A172 (cell line): ENCODE results near the gene C5orf46. TPM values are rescaled to one million over a fixed set of nuclear protein-coding genes. Genes with fewer than 3 reads are reported as not detected.
"Not testable (repeated sequence)": the region's sequence is repeated elsewhere in the genome, so short reads cannot be mapped to it uniquely, and the experiment has no call there.

Source experiments
- DNase-seq: peaks from one replicate; pipeline ENCODE4 v3.0.0-alpha.2; 2015; ENCODE audit warnings: low spot score
- total RNA-seq: library from RNA; depleted of rRNA; stranded (reverse); fragments of >200 nt; shearing (Covaris generic); gene quantifications from 2 replicates; pipeline ENCODE4 v1.2.3, GENCODE V29; 2014; rRNA removed

C5orf46 gene
- not detected in 2 replicates for total RNA-seq

DNA sequence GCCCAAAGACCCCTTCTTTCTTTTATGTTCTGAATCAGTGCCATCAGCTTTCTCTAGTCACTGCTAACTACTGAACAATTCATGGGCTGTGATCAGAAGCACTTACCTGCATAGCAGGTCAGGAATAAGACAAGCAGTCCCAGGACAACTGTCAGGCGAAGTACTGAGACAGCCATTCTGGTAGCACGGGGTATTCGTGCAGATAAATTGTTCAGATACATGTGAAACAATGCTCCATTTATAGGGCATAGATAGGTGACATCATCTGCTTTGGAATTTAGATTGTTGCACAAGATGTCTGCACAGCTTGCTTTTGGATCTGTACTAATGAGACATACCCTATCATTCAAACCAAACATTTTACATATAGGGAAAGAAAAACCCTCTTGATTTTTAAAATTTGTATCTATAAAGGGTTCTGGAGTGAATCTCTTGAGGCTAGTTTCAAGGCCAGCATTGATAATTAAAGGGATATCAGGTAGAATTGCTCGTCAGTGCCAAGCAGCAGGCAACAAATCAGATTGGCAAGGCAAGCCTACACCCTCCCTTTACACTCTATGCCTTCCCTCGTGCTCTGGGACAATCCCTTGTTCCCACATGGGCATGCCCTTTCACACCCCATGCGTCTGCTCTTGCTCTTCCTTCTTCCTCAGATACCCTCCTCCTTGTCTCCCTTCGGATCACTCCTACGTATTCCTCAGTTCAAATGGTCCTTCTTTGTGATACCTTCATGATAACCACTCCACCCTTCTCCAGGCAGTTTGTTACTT lies at the start of gene C5orf46:
Gene C5orf46 (minus strand): TSS at position 213 of the 770 bp plus-strand sequence. CDS start 37 bp downstream, at position 176.
- peak; percentile 66 for DNase-seq

DNA sequence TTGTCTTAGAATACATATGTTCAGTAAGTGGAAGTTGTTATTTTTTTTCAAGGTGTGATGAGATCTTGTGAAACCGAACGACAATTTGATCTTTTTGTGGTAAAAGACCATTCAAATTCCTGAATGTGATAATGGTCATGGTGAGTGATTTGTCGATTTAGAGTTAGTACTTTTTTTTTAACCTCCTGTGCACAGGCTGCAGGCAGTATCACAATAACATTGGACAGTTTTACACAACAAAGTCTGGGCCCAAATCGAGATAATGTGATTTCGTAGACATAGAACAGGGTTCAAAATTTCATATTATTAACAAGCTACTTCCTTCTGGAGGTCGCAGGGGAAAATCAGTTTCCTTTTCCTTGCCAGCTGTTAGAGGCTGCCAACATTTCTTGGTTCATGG lies 48.6 kb upstream of the C5orf46 start:
- DNase-seq: no peak

DNA sequence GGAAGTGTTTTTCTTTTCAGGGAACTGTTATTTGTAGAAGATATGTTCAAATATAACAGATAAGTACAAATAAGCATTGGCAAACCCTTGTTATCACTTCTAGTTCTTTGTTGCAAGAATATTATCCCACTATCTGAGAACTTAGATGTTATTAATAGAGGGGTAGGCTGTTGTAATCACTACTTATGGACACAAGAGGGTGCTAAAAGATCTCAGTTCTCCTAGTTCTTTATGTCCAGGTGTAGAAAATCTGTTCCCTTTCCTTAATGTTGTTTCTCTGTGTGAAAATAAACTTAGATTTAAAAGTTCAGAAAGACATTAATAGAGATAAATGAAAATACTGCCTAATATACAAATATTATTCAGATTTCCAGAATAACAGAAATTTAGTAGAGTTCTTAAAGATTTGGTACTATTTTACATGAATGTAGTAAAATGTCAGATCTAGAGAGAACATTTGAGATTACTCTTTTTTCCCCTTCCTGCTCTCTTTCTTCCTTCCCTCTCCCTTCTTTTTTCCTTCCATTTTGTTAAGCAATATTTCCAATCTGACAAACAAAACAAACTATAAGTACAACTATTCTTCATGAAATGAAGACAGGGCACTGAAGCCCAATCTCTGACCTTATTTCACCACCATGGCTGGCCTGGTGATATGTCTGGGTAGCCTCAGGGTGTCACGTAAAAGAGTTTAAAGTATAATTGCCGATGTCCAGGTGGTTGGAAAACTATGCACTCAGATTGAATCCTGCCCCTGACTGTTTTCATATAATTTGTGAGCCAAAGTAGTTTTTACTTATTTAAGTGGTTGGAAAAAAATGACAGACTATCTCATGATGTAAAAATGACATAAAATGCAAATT lies 43.6 kb upstream of the C5orf46 start:
- peak; percentile 65 for DNase-seq

DNA sequence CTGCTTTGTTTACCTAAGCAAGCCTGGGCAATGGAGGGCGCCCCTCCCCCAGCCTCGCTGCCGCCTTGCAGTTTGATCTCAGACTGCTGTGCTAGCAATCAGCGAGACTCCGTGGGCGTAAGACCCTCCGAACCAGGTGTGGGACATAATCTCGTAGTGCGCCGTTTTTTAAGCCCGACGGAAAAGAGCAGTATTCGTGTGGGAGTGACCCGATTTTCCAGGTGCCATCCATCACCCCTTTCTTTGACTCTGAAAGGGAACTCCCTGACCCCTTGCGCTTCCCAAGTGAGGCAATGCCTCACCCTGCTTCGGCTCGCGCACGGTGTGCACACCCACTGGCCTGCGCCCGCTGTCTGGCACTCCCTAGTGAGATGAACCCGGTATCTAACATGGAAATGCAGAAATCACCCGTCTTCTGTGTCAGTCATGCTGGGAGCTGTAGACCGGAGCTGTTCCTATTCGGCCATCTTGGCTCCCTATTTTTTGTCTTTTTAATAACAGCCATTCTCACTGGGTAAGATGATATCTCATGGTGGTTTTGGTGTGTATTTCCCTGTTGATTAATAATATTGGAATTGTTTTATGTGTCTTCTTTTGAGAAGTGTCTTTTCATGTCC lies 40.4 kb upstream of the C5orf46 start:
- not testable (repeated sequence) for DNase-seq

DNA sequence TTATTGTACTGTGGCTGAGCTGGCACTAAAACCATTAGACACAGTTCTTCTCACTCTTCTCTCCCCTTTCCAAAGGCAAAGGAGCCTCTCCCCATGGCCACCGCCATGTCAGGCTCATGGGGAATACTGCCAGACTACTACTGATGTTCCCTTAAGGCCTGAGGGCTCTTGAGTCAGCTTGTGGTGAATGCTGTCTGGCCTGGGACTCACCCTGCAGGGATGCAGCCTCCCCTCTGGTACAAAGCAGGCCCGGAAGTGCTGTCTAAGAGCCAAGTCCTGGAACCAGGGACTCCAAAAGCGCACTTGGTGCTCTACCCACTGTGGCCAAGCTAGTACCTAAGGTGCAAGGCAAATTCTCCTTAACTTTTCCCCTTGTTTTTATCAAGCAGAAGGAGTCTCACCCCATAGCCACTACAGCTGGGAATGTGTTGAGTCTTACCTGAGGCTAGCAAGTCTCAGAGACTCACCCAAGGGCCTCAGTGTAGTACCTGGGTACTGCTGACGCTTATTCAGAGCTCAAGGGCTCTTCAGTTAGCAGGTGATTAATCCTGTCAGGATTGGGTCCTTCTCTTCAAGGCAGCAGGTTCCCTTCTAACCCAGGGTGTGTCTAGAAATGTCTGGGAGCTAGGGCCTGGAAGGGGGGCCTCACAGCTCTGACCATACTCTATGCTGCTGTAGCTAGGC lies 33.2 kb upstream of the C5orf46 start:
- DNase-seq: peak; percentile 37

DNA sequence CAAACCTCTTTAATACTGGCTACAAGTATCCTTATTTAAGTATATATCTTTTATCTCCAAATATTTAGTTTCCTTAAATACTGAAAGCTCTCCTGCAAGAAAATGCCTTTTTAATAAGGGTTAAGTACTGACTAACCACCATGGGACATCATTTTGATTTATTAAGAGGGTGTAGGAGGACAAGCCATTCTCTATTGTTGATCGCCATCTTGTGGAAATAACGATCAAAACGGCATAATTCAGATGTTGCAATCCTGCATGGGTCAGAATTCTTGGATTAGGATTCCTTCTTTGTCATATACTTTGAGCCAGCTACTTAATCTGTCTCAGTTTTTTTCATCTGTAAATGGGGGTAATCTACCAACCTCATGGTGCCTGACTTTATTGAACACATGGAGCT lies 28.7 kb upstream of the C5orf46 start:
- DNase-seq: peak; percentile 84

DNA sequence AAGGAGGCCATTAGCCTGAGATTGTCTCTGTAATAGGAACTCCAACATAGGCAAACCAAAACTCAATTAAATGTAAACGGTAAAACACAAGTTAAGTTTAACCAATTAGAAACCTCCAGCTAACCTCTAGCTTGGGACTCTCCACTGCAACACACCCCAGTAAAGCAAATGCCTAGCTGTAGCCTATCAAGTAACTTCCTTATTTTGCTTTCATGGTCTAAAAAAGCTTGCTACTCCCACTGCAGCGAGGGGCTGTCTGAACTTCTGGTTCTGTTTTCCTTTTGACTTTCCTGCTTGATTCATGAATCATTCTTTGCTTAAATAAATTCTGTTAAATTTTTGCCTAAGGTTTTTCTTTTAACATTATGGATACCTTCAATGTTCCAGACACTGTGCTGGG lies 24.4 kb upstream of the C5orf46 start:
- DNase-seq: no peak

DNA sequence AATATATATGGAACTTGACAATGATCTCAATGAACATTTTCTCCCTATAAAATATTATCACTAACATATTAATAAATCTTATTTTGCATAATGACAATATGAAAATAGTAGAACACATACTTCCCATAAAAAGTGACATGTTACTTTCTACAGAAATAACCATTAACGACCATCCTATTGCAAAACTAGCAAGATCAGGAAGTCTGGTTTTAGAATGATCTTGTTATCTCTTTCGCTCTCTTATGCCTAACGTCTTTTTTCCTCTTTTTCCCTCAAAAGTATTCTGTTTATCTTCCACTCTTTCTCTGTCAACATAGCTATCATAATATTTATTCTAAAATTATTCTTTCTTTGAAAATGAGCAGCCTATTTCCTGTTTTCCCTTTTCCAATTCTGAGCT lies 21.6 kb upstream of the C5orf46 start:
- no peak for DNase-seq

DNA sequence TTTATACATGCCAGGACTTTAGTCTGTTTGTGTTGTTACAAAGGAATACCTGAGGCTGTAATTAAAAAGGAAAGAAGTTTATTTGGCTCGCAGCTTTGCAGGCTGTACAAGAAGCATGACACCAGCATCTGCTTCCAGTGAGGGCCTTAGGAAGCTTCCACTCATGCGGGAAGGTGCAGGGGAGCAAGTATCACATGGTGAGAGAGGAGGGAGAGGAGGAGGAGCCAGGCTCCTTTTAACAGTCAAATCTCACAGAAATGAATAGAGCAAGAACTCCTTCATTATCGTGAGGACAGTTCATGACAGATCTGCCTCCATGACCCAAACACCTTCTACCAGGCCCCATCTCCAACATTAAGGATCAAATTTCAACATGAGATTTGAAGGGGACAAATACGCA lies 18.7 kb upstream of the C5orf46 start:
- no peak for DNase-seq

DNA sequence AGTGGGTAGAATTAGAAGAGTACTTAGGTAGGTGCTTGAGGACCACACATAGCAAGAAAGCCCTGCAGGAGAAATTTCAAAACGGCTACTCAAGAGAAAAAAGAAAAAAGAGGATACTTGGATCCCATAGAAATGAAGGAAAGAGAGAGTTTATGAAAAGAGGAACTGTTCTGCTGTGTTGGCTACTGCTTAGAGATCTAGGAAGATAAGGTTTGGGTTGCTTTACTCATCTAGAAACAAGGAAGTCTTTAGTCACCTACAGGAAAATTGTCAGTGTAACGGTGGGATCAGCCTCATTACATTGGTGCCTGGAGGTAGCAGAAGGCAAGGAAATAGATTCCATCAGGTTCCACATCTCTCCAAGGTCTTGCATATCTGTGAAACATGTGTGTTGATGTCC lies 14.8 kb upstream of the C5orf46 start:
- DNase-seq: no peak

DNA sequence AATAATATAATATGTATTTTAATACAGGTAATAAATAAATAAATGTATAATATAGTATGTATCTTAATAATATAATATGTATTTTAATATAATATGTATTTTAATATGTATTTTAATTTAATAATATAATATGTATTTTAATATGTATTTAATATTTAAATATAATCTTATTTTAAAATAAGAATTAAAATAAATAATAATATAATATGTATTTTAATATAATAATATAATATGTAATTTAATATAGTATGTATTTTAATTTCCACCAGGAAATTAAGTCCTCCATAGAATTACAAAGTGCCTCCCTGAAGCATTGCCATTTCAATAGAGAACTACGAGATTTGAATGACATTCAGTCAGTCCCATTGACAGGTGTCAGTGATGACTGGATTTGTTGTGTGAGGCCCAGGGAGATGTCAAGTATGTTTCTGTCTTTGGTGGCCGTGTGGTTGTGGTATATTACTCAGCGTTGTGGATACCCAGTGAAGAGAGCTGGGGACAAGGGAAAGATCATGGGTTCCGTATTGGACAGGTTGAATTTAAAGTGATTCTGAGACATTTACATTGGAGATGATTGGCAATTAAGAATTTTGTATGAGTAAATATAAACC lies 14.2 kb upstream of the C5orf46 start:
- DNase-seq: no peak

DNA sequence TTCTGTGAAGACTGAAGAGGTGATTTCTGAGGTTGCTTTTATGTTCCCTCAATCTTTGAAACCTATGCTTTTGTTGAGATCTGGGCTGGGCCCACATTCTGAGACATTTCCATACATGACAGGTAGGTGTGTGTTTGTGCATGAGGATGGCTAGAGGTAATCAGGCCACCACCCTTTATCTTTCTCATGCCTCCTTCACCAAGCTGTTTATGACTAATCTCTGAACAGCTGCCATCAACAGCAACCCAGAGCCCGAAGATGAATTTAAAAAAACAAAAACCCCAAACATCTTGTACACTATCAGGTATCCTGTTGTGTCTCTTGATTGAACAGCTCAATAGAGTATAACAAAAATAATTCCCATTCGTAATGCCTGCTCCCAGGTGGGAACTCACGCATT lies 12.6 kb upstream of the C5orf46 start:
- DNase-seq: no peak

DNA sequence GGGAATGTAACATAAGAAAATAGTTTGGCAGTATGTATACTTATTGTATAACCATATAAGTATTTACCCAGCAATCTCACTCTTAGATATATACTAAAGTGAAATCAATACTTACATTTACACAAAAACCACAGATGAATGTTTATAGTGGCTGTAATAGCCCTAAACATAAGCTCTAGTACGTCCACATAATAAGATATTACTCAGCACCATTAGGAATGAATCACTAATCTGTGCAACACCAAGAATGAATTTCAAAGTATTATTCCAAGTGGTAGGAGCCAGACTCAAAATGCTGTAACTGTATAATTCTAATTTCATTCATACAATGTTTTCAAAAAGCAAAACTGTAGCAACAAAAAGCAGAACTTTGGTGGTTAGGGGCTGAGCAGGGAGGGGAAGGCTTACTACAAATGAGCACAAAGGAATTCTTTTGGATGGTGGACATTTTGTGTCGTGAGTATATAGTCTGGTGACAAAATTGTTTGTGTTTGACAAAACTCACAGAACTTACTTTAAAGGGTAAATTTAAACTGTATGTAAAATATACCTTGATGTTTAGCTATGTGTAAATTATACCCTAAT lies 11.9 kb upstream of the C5orf46 start:
- no peak for DNase-seq

DNA sequence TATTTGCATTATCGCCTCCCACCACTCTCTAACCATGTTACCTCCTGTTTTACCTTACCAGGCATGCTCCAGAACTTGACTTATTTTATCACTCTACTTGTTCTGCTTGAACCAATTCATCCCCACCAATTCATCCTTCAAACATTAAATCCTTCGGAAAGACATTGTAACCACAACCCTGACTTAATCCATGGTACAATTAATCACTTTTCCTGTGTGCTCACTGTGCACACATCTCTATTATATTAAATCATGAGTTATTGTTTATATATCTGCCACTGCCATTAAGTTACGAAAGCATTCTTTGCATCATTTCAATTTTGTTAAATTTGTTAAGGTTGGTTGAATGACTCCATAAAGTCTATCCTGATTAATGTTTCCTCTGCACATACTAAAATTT lies 7.4 kb upstream of the C5orf46 start:
- no peak for DNase-seq

DNA sequence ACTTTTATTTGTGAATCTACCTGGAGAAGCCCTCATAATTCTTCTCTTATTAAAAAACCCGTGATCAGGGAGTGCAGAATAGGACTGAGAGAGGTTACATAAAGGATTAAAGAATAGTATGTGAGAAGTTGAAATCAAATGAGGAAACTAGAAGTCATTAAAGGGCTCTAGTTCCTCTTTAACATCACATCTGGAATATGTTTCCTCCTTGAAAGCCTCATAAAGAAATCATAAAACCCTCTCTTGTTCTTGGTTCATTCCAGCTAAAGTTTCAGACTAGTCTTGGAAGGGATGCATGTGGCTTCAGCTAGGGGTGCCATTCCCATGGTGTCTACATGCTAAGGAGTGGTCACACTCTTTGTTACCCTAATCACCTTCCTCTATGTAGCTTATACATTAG lies 5.7 kb upstream of the C5orf46 start:
- DNase-seq: no peak

DNA sequence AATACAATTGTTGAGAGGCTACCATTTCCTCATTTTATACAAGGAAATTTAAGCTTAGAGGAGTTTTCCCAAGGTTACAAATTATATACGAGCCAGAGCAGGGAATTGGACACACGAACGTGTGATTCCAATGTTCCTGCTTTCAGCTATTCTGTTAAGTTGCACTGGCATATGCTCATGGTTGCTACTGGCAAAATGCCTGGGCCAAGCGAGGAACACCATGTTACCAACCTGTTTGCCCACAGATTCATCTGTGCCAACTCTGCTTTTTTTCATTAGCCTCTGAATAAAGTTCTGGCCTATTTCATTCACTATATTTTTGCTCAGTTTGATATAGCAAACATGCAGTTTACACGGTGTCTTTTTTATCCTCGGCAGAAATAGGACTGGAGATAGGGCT lies 5.1 kb upstream of the C5orf46 start:
- DNase-seq: no peak

DNA sequence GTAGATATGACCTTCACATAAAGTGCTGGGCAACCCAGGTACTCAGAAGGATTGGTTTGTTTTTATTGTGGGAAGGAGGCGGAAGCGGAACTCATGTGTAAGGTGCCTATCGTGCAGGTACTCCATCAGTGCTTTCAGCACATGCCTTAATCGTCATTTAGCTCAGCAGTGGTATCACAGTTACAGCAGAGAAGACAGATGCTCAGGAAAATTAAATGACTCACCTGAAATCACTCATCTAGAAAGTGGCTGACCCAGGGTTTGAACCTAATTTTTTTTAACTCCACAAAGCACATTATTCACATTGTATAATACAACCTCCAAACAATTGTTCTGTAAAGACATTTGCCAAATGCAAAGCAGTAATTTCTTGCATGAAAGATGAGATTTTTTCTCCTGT lies 2.2 kb downstream of the C5orf46 start:
- DNase-seq: peak; percentile 30

DNA sequence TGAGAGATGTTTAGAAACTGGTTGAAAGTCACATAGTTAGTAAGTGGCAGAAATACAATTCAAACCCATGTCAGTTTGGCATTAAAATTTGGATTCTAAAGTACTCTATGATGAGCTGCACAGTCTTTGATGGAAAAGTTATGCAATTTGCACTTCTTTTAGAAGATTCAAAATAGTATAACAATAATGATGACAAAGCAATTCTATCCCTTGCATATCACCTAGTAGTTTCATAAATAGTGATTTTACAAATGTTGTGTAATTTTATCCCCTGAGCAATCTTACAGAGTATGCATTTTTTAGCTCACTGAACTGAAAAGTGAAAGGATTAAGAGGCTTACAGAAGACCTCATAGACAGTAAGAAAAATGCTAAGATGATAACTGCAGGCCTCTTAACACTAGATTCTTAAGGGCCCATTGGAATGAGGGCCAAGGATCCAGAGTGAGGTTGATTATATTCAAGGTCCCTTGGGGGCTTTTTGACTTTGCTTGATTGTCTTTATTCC lies 3.7 kb downstream of the C5orf46 start:
- DNase-seq: no peak

DNA sequence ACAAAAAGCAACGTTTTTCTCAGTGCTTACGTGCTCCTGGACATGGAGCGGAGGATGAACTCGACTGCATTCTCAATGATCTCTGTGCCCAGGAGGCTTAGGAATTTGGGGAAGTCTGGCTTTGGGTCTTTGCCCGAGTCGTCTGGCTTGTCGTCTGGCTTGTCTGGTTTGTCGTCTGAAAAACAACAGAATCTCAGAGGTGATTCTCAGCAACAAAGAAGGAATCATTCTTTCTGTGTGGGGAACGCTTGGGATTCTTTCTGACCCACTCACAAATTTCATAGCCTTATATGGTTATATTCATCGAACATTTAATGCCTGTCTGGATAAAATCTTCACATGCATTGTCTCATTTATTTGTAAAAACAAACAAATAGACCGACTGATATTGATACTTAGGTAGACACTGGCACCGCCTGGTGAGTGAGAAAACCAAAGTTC lies 4.7 kb downstream of the C5orf46 start:
- DNase-seq: peak; percentile 55

DNA sequence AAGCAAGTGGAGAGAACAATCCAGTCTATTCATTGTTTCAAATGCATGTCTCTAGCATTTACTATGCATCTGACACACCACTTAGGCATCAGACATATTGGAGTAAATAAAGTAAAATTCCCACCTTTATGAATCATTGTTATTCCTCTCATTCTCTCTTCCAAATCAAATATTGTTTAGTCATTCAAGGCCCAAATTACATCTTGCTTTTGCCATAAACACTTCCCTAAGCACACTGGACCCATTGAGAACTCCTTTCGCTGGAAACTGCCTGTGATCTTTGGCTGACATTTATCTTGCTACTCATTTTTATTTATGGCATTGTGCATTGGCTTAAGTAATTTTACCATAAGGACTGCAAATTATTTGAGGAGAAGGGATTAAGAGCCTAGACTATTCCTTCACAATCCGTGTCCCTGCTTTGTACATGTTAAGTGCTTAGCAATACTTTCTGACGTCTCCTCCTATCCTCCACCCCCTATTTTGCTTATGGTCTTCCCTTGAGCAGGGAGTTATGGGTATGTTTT lies 7.4 kb downstream of the C5orf46 start:
- peak; percentile 58 for DNase-seq

DNA sequence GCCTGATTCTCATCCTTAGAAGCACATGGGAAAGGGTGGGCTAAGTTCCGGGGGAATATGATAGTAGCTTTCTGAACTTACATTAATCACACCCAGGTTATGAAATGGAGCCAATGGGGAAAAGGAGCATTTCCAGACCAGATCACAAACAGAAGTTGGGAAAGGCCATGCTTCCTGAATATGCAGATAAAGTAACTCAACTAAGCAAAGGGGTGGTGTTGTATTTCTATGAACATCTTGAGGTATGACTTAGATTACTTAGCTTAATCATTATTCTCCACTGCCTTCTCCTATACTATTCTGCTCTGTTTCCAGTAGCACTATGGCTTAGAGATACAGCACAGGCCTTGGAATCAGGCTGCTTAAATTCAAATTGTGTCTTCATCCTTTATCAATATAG lies 10.5 kb downstream of the C5orf46 start:
- no peak for DNase-seq
